ENCODE results near the gene HLA-A.

DNA sequence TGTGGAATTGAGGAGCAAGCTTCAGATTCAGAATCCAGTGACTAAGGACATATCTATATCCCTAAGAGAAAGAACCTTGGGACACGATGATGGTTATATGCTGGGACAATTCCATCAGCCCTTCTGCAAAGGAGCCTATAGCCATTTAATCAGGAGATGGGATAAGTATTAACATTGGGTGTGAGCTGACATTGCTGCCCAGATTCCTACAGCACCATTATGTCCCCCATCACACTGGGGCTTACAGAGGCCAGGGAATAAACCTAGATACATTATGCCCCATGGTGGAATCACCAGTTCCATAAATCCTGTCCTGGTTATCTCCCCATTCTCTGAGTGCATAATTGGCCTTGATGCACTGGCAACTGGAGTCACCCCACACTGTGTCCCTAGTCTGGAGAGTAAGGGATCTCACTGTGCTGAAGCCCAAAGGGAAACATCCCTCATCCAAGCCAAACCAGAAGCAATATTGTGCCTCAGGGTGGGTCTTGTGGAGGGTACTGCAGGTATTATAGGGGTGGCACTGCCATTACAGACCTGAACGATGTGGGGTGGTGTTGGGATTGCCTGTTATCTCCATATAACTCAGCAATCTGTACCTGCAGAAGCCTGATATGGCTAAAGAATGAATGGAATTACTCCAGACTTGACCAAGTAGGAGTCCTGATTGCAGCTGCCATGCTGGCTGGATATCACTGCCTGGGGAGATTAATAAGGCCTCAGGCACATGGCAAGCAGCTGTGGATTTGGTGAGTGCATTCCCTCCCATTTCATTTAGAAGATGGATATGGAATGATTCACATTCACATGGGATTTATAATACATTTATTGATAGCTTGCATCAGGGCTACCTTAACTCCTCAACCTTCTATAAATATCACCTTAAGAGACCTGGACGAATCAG is 5.0 kb downstream of the HLA-A start:
- TF ChIP-seq, protein P1, sequence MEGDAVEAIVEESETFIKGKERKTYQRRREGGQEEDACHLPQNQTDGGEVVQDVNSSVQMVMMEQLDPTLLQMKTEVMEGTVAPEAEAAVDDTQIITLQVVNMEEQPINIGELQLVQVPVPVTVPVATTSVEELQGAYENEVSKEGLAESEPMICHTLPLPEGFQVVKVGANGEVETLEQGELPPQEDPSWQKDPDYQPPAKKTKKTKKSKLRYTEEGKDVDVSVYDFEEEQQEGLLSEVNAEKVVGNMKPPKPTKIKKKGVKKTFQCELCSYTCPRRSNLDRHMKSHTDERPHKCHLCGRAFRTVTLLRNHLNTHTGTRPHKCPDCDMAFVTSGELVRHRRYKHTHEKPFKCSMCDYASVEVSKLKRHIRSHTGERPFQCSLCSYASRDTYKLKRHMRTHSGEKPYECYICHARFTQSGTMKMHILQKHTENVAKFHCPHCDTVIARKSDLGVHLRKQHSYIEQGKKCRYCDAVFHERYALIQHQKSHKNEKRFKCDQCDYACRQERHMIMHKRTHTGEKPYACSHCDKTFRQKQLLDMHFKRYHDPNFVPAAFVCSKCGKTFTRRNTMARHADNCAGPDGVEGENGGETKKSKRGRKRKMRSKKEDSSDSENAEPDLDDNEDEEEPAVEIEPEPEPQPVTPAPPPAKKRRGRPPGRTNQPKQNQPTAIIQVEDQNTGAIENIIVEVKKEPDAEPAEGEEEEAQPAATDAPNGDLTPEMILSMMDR (IDR thresholded peaks at IDR 0.05; ENCODE audit: insufficient read depth, low read length), result no peak
- TF ChIP-seq POLR2AphosphoS5 (IDR thresholded peaks at IDR 0.05; ENCODE audit: low read depth) (no peak), GABPA (IDR thresholded peaks at IDR 0.05; ENCODE audit: low read depth) (no peak)
- TF ChIP-seq, protein P2, sequence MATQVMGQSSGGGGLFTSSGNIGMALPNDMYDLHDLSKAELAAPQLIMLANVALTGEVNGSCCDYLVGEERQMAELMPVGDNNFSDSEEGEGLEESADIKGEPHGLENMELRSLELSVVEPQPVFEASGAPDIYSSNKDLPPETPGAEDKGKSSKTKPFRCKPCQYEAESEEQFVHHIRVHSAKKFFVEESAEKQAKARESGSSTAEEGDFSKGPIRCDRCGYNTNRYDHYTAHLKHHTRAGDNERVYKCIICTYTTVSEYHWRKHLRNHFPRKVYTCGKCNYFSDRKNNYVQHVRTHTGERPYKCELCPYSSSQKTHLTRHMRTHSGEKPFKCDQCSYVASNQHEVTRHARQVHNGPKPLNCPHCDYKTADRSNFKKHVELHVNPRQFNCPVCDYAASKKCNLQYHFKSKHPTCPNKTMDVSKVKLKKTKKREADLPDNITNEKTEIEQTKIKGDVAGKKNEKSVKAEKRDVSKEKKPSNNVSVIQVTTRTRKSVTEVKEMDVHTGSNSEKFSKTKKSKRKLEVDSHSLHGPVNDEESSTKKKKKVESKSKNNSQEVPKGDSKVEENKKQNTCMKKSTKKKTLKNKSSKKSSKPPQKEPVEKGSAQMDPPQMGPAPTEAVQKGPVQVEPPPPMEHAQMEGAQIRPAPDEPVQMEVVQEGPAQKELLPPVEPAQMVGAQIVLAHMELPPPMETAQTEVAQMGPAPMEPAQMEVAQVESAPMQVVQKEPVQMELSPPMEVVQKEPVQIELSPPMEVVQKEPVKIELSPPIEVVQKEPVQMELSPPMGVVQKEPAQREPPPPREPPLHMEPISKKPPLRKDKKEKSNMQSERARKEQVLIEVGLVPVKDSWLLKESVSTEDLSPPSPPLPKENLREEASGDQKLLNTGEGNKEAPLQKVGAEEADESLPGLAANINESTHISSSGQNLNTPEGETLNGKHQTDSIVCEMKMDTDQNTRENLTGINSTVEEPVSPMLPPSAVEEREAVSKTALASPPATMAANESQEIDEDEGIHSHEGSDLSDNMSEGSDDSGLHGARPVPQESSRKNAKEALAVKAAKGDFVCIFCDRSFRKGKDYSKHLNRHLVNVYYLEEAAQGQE (IDR thresholded peaks at IDR 0.05; ENCODE audit: insufficient replicate concordance, low read depth), result no peak
